Mesenchymal stem cell (in vitro differentiated cells and primary cell): ENCODE measurements around the gene ZNF408.

ENCODE experiments used
- DNase-seq: peaks from one replicate; pipeline ENCODE4 v3.0.0-alpha.2; 2013
- H2AFZ ChIP-seq: one replicate; pipeline ENCODE4 v1.6.1; 2013; ENCODE audit warnings: low read depth, mild to moderate bottlenecking, control low read depth, inconsistent platforms, low read length, moderate library complexity
- H2AK5ac ChIP-seq: 2 replicates; pipeline ENCODE4 v1.6.1; 2013; ENCODE audit warnings: low read length, moderate library complexity, mild to moderate bottlenecking, inconsistent platforms; ENCODE audit not compliant: severe bottlenecking
- H2BK120ac ChIP-seq: one replicate; pipeline ENCODE4 v1.6.1; 2013; ENCODE audit warnings: low read depth, mild to moderate bottlenecking, inconsistent platforms, low read length, moderate library complexity
- H2BK12ac ChIP-seq, 2 experiments: one replicate each; pipeline ENCODE4 v1.6.1; 2013; ENCODE audit warnings: inconsistent platforms in 2 of 2, low read length in 2 of 2, mild to moderate bottlenecking in 2 of 2, moderate library complexity in 2 of 2, control low read depth in 1 of 2
- H2BK15ac ChIP-seq: one replicate; pipeline ENCODE4 v1.6.1; 2013; ENCODE audit warnings: mild to moderate bottlenecking, low read depth, inconsistent platforms; ENCODE audit not compliant: poor library complexity, severe bottlenecking
- H2BK5ac ChIP-seq: 2 replicates; pipeline ENCODE4 v1.6.1; 2013; ENCODE audit warnings: low read depth, mild to moderate bottlenecking, low read length, control low read depth, inconsistent platforms; ENCODE audit not compliant: poor library complexity, severe bottlenecking
- H3K14ac ChIP-seq, 2 experiments: one replicate each; pipeline ENCODE4 v1.6.1; 2013; ENCODE audit warnings: inconsistent platforms in 2 of 2, low read length in 2 of 2, control low read depth in 1 of 2, mild to moderate bottlenecking in 1 of 2, moderate library complexity in 1 of 2
- H3K18ac ChIP-seq, 2 experiments: one replicate each; pipeline ENCODE4 v1.6.1; 2013; ENCODE audit warnings: inconsistent platforms in 2 of 2, low read length in 2 of 2, control low read depth in 1 of 2, low read depth in 1 of 2, mild to moderate bottlenecking in 1 of 2
- H3K23ac ChIP-seq, 2 experiments: one replicate each; pipeline ENCODE4 v1.6.1; 2013; ENCODE audit warnings: inconsistent platforms in 2 of 2, low read length in 2 of 2, mild to moderate bottlenecking in 2 of 2, moderate library complexity in 2 of 2, control low read depth in 1 of 2
- H3K27ac ChIP-seq: 2 replicates; pipeline ENCODE4 v1.5.1; 2013; ENCODE audit warnings: mild to moderate bottlenecking, moderate library complexity, low read length, control low read depth, inconsistent platforms; ENCODE audit not compliant: poor library complexity, severe bottlenecking
- H3K27me3 ChIP-seq, 2 experiments: 2 replicates each; pipeline versions ENCODE4 v1.6.1 to v1.7.0; 2013; ENCODE audit warnings: low read length in 2 of 2, mild to moderate bottlenecking in 2 of 2, moderate library complexity in 2 of 2, control low read depth in 1 of 2, inconsistent platforms in 1 of 2; ENCODE audit not compliant: control insufficient read depth in 1 of 2, insufficient read depth in 1 of 2
- H3K36me3 ChIP-seq, 2 experiments: 2 replicates each; pipeline versions ENCODE4 v1.6.1 to v1.7.0; 2013; ENCODE audit warnings: low read length in 2 of 2, control low read depth in 1 of 2, inconsistent platforms in 1 of 2, low read depth in 1 of 2, mild to moderate bottlenecking in 1 of 2; ENCODE audit not compliant: insufficient read depth in 2 of 2, control insufficient read depth in 1 of 2
- H3K4ac ChIP-seq, 2 experiments: one replicate each; pipeline ENCODE4 v1.6.1; 2013; ENCODE audit warnings: inconsistent platforms in 2 of 2, low read length in 2 of 2, mild to moderate bottlenecking in 2 of 2, moderate library complexity in 2 of 2, control low read depth in 1 of 2, low read depth in 1 of 2
- H3K4me1 ChIP-seq: 2 replicates; pipeline ENCODE4 v1.6.1; 2013; ENCODE audit warnings: low read depth, low read length, control low read depth; ENCODE audit not compliant: control insufficient read depth, insufficient read depth
- H3K4me2 ChIP-seq: 2 replicates; pipeline ENCODE4 v1.6.1; 2013; ENCODE audit warnings: low read length, mild to moderate bottlenecking, inconsistent platforms; ENCODE audit not compliant: poor library complexity, severe bottlenecking
- H3K4me3 ChIP-seq, 2 experiments: 2 replicates each; pipeline versions ENCODE4 v1.5.1 to v1.7.0; 2013; ENCODE audit warnings: low read length in 2 of 2, mild to moderate bottlenecking in 2 of 2, control low read depth in 1 of 2, low read depth in 1 of 2; ENCODE audit not compliant: insufficient read depth in 1 of 2
- H3K79me1 ChIP-seq: replicated peaks from 2 replicates; pipeline ENCODE4 v1.6.1; 2013; ENCODE audit warnings: mild to moderate bottlenecking, control low read depth, low read length, inconsistent platforms; ENCODE audit not compliant: poor library complexity, severe bottlenecking
- H3K9ac ChIP-seq: 2 replicates; pipeline ENCODE4 v1.7.0; 2013; ENCODE audit warnings: mild to moderate bottlenecking, low read length, moderate library complexity
- H3K9me3 ChIP-seq: 2 replicates; pipeline ENCODE4 v1.7.0; 2013; ENCODE audit warnings: mild to moderate bottlenecking, low read length; ENCODE audit not compliant: control insufficient read depth
- H4K8ac ChIP-seq: one replicate; pipeline ENCODE4 v1.6.1; 2013; ENCODE audit warnings: inconsistent platforms, mild to moderate bottlenecking, low read length, moderate library complexity
- H4K91ac ChIP-seq: one replicate; pipeline ENCODE4 v1.6.1; 2013; ENCODE audit warnings: mild to moderate bottlenecking, low read length, inconsistent platforms
- WGBS: methylation state at CpG from one replicate; pipeline ENCODE4 v1.1.7; 2013; ENCODE audit warnings: mixed read lengths; 5-methylcytosine and 5-hydroxymethylcytosine counted together

The ZNF408 gene

GRCh38 chr11:46659908-46660307 lies 40.9 kb upstream of the ZNF408 start:
- Histone ChIP-seq H2BK120ac (no peak overlapping the region), H3K18ac (no peak overlapping the region), H3K4ac (no peak overlapping the region), H3K9ac (peak overlapping the region; percentile 13), H2BK15ac (no peak overlapping the region), H3K27ac (peak overlapping the region; percentile 74), H3K14ac (no peak overlapping the region), H4K91ac (no peak overlapping the region), H4K8ac (no peak overlapping the region), H3K9me3 (no peaks in the 10 kb centered on the region), H3K27me3 (no peaks in the 10 kb centered on the region), H2AK5ac (no peak overlapping the region), H2BK12ac (no peak overlapping the region), H3K4me2 (no peak overlapping the region), H3K4me3 (no peak overlapping the region), H3K36me3 (peaks cover 44 to 72% of the 10 kb centered on the region in 2 experiments), H2BK5ac (no peak overlapping the region), H2AFZ (no peak overlapping the region), H3K4me1 (peaks cover 3% of the 10 kb centered on the region), H3K23ac (no peak overlapping the region), H3K79me1 (peaks cover 4% of the 10 kb centered on the region)
- peak; percentile 78 for DNase-seq
- WGBS, result 100% methylated on average over 1 of the region's 1 CpG

GRCh38 chr11:46661836-46662235 lies 39.0 kb upstream of the ZNF408 start:
- no peak overlapping the region for H3K23ac ChIP-seq
- no peak overlapping the region for H2AFZ ChIP-seq
- DNase-seq, result no peak
- peaks cover 49 to 75% of the 10 kb centered on the region in 2 experiments for H3K36me3 ChIP-seq
- no peak overlapping the region for H2AK5ac ChIP-seq
- H2BK15ac ChIP-seq, result no peak overlapping the region
- peaks cover 5% of the 10 kb centered on the region for H3K4me1 ChIP-seq
- H3K27ac ChIP-seq, result no peak overlapping the region
- H3K27me3 ChIP-seq, result no peaks in the 10 kb centered on the region
- H2BK5ac ChIP-seq, result no peak overlapping the region
- no peak overlapping the region for H3K14ac ChIP-seq
- H3K9ac ChIP-seq, result no peak overlapping the region
- no peaks in the 10 kb centered on the region for H3K9me3 ChIP-seq
- H4K8ac ChIP-seq, result no peak overlapping the region
- H3K79me1 ChIP-seq, result peaks cover 5% of the 10 kb centered on the region
- no peak overlapping the region for H2BK12ac ChIP-seq
- H2BK120ac ChIP-seq, result no peak overlapping the region
- H3K18ac ChIP-seq, result no peak overlapping the region
- H3K4ac ChIP-seq, result no peak overlapping the region
- no peak overlapping the region for H3K4me3 ChIP-seq
- H4K91ac ChIP-seq, result no peak overlapping the region
- no peak overlapping the region for H3K4me2 ChIP-seq

- no peak overlapping the region for H3K4me3 ChIP-seq
- H2BK5ac ChIP-seq, result no peak overlapping the region
- DNase-seq, result no peak
- H2AFZ ChIP-seq, result no peak overlapping the region
- peaks cover 5% of the 10 kb centered on the region for H3K4me1 ChIP-seq
- H3K23ac ChIP-seq, result no peak overlapping the region
- peaks cover 5% of the 10 kb centered on the region for H3K79me1 ChIP-seq
- no peak overlapping the region for H2BK12ac ChIP-seq
- no peak overlapping the region for H3K4ac ChIP-seq
- H2BK15ac ChIP-seq, result no peak overlapping the region
- H3K9ac ChIP-seq, result no peak overlapping the region
- H3K4me2 ChIP-seq, result no peak overlapping the region
- H2AK5ac ChIP-seq, result no peak overlapping the region
- no peak overlapping the region for H2BK120ac ChIP-seq
- no peaks in the 10 kb centered on the region for H3K9me3 ChIP-seq
- no peak overlapping the region for H3K14ac ChIP-seq
- H4K91ac ChIP-seq, result no peak overlapping the region
- H4K8ac ChIP-seq, result no peak overlapping the region
- H3K18ac ChIP-seq, result no peak overlapping the region
- no peaks in the 10 kb centered on the region for H3K27me3 ChIP-seq
- no peak overlapping the region for H3K27ac ChIP-seq
- peaks cover 52 to 74% of the 10 kb centered on the region in 2 experiments for H3K36me3 ChIP-seq
Observed at GRCh38 chr11:46662366-46662765, 38.5 kb upstream of the ZNF408 start.

- WGBS, result 97% methylated on average over 4 of the region's 4 CpGs
- no peak overlapping the region for H2BK5ac ChIP-seq
- no peak overlapping the region for H3K4ac ChIP-seq
- H2AFZ ChIP-seq, result no peak overlapping the region
- no peak overlapping the region for H3K9ac ChIP-seq
- no peaks in the 10 kb centered on the region for H3K27me3 ChIP-seq
- H3K4me1 ChIP-seq, result peaks cover 3% of the 10 kb centered on the region
- peaks cover 58 to 76% of the 10 kb centered on the region in 2 experiments for H3K36me3 ChIP-seq
- no peak overlapping the region for H3K23ac ChIP-seq
- H2BK12ac ChIP-seq, result no peak overlapping the region
- H4K8ac ChIP-seq, result no peak overlapping the region
- H2BK120ac ChIP-seq, result no peak overlapping the region
- no peak overlapping the region for H2AK5ac ChIP-seq
- no peak overlapping the region for H3K27ac ChIP-seq
- no peak overlapping the region for H4K91ac ChIP-seq
- no peak for DNase-seq
- no peak overlapping the region for H3K18ac ChIP-seq
- no peaks in the 10 kb centered on the region for H3K9me3 ChIP-seq
- H3K4me2 ChIP-seq, result no peak overlapping the region
- H2BK15ac ChIP-seq, result no peak overlapping the region
- H3K79me1 ChIP-seq, result peaks cover 5% of the 10 kb centered on the region
- no peak overlapping the region for H3K14ac ChIP-seq
- H3K4me3 ChIP-seq, result no peak overlapping the region
Observed at GRCh38 chr11:46663277-46663940, 37.4 kb upstream of the ZNF408 start.
